Activated CD4-positive, CD25-positive, alpha-beta regulatory T cell treated with anti-CD3 and anti-CD28 coated beads, Interleukin-2, amount 50 U/mL, for 16 hours (primary cell): ENCODE data around the gene ALG12.

Experiments
- DNase-seq: peaks from one replicate; pipeline ENCODE4 v3.0.0-alpha.2; 2020; ENCODE audit warnings: low read depth, low spot score

ALG12 gene

GRCh38 chr22:49917974-49918910 lies at the start of gene ALG12, which contains the start of gene CRELD2:
ALG12 (minus strand) TSS chr22:49918438; CDS start chr22:49913765, 4,673 bp downstream.
CRELD2 (plus strand) TSS chr22:49918634; CDS start chr22:49918770, 136 bp downstream.
- peak; percentile 97 for DNase-seq

- no peak for DNase-seq
These were observed 49.5 kb upstream of the ALG12 start for GRCh38 chr22:49967706-49968208.

DNA sequence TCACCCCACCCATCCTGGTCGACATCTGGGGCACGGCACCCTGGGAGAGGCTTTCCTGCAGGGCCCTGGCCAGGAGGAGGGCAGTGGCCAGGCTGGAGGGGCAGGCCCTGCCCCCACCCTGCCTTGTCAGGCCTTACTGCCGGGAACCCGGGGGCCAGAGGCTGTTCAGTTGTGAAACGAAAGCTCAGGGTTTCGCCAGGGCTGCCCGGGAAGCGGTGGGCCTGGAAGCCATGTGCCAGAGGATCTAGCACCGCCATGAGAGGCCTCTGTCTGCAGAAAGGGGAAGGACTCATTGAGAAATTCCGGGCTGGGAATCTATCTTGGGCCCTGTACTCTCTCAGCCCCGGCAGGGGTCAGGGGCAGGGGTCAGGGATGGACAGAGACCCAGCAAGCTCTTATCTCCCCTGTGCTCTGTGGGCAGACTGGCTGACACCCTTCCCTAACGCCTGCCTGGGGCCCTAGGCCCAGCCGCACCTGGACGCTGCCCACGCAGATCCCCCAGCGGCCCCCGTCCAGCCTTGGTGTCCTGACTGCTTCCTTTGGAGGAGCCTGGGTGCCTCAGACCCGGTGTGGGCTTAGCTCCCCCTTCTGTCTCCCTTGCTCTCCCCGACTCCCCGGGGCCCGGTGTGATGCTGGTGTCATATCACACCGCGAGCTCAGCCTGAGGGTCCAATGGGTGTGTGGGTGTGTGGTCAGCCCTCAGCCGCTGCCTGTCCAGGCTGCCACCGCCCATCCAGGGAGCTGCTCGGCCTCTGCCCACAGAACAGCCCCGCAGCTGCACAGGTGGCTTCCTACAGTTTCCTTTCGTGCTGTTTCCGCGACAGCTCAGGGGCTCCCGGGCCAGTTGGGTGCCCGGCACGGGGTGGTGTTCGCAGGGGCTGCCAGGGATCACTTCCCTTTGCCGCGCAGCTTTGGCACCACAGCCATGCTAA lies 48.8 kb upstream of the ALG12 start:
- no peak for DNase-seq

GRCh38 chr22:49966041-49966773 lies 48.0 kb upstream of the ALG12 start:
- DNase-seq, result no peak

DNA sequence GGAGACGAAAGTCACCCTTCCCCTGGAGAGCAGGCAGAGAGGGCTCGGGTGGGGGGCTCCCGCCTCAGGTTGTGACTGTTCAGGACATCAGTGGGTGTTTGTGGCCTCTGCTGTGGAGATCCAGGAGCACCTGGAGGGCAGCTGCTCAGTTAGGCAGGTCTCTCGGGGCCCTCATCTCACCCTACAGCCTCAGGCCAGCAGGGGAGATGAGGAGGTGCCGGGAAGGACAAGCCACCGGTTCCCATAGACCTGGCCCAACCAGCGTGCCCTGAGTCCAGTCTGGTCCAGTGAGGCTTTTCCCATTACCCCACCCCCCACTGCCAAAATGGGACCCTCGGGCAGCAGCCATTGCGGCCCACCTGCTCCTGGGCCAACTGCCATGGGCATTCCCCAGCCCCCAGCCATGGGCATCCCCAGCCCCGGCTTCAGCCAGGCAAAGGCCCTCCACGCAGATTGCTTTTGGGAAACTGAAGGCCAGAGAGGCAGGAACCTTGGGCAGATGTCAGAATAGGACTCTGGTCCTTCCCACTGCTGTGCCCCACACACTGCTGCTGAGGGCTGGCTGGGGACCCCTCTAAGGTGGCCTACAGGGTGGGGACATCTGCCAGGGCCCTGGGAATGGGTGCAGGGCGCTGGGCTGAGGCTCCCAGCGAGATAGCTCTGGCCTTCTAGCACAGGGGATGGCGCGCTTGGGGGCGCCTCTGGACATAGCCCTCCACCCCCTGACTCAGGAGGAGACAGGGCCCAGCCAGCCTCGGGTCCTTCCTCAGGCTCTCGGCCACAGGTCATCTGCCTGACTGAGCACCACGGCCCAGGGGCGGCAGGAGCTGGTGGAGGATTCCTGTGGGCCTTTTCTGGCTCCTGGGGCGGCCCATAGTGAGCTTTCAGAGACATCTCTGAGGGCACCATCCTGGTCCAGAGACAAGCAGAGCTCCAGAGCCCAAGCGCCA lies 47.1 kb upstream of the ALG12 start:
- no peak for DNase-seq

GRCh38 chr22:49964136-49965090 lies 46.2 kb upstream of the ALG12 start:
- DNase-seq, result no peak

DNA sequence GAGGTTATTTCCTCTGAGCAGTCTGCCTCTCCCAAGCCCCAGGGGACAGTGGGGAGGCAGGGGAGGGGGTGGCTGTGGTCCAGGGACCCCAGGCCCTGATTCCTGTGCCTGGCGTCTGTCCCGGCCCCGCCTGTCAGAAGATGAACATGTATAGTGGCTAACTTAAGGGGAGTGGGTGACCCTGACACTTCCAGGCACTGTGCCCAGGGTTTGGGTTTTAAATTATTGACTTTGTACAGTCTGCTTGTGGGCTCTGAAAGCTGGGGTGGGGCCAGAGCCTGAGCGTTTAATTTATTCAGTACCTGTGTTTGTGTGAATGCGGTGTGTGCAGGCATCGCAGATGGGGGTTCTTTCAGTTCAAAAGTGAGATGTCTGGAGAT lies 45.4 kb upstream of the ALG12 start:
- no peak for DNase-seq

DNA sequence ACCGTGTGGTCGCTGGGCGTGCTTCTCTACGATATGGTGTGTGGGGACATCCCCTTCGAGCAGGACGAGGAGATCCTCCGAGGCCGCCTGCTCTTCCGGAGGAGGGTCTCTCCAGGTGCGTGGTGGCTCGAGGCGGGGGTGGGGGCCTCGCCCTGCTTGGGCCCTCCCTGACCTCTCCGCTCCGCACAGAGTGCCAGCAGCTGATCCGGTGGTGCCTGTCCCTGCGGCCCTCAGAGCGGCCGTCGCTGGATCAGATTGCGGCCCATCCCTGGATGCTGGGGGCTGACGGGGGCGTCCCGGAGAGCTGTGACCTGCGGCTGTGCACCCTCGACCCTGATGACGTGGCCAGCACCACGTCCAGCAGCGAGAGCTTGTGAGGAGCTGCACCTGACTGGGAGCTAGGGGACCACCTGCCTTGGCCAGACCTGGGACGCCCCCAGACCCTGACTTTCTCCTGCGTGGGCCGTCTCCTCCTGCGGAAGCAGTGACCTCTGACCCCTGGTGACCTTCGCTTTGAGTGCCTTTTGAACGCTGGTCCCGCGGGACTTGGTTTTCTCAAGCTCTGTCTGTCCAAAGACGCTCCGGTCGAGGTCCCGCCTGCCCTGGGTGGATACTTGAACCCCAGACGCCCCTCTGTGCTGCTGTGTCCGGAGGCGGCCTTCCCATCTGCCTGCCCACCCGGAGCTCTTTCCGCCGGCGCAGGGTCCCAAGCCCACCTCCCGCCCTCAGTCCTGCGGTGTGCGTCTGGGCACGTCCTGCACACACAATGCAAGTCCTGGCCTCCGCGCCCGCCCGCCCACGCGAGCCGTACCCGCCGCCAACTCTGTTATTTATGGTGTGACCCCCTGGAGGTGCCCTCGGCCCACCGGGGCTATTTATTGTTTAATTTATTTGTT lies 44.8 kb upstream of the ALG12 start:
- DNase-seq, result no peak

- peak; percentile 74 for DNase-seq
These were observed 43.9 kb upstream of the ALG12 start for GRCh38 chr22:49962012-49962750.

- DNase-seq, result no peak
These were observed 43.4 kb upstream of the ALG12 start for GRCh38 chr22:49961601-49962011.

GRCh38 chr22:49961005-49961600 lies 42.9 kb upstream of the ALG12 start:
- DNase-seq, result no peak

DNA sequence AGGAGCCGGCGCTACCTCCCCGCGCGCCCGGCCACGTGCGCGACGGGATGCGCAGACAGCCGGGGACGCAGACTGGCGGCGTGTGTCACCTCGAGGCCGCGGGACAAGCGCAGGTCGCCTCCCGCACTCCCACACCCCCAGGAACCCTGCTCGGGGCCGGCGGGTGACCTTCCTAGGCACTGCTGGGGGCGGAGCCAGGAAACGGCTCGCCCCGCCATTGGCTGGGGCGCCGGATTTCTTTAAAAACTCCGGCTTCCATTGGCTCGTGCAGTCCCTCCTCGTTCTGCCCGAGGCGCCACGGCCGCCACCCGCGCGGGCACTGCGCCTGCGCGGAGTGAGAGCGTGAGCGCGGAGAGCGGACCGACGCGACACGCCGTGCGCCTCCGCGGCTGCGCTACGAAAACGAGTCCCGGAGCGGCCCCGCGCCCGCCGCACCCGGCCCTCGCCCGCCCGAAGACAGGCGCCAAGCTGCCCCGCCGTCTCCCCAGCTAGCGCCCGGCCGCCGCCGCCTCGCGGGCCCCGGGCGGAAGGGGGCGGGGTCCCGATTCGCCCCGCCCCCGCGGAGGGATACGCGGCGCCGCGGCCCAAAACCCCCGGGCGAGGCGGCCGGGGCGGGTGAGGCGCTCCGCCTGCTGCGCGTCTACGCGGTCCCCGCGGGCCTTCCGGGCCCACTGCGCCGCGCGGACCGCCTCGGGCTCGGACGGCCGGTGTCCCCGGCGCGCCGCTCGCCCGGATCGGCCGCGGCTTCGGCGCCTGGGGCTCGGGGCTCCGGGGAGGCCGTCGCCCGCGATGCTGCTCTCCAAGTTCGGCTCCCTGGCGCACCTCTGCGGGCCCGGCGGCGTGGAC lies 42.1 kb upstream of the ALG12 start, which contains the start of gene PIM3:
Gene PIM3, plus strand, starts transcription at position 614 of the 846 bp plus-strand sequence. Its CDS starts 176 bp downstream, at position 790.
- DNase-seq, result peak; percentile 86

- DNase-seq, result no peak
These were observed 41.5 kb upstream of the ALG12 start for GRCh38 chr22:49959782-49960158.

DNA sequence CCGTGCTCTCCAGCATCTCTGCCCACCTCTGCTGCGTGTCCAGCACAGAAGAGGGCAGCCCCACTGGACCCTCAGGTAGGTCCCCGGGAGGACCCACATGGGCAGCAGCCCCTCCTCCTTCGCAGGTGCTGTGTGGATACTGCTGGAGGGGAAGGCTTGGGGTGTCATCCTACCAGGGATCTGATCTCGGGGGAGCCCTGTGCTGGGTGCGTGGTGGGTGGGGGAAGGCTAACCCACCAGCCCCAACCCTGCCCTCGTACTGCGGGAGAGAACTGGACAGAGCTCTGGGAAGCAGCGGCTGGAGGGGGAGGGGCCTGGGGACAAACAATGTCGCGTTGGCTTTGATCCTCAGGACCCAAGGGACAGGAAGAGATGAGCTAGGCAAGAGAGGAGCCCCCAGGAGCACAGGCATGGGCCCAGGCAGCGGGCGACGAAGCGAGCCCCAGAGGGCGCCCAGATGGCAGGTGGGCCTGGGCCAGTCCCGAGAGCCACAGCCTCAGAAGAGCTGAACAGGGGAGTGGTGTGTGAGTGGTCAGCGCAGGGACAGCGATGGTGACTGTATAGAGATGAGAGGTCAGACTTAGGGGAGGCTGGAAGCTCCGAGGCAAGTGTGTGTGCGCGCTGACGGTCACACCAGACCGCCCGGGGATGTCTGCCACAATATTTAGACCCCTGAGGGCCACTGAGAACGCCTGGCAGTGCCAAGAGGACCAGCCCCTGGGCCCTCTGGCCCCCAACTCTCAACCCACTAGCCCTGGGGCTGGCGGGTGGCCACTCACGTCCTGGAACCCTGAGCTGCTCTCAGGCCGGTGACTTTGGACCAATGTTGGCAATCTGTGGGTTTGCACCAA lies 40.9 kb upstream of the ALG12 start:
- DNase-seq, result no peak
